Fibroblast of peridontal ligament (primary cell): Measurements from ENCODE around the gene MYO15A.

Experiments
- DNase-seq: peaks from one replicate; pipeline ENCODE4 v3.0.0-alpha.2; 2010; ENCODE audit errors: extremely low read depth

Gene MYO15A

GRCh38 chr17:18101828-18102227, 6.7 kb upstream of the MYO15A start:
- no peak for DNase-seq

DNA sequence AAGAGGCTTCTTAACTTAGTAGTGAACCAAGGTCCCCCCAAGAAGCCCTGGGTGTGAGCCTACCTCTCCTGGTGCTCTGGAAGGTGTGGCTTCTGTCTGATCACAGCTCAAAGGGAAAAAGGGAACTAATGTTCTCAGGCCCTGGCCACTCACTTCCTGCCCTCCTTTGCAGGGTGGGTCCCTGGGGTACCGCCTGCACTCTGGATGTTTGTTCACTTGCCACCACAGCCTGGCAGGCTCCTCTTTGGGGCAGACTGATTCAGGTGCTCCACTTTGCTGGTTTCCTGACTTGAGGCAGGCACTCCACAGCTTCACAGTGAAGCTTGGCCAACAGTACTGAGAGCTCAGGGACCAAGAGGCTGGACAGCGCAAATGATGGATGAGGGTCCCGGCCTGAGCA, 5.9 kb upstream of the MYO15A start:
- no peak for DNase-seq

DNA sequence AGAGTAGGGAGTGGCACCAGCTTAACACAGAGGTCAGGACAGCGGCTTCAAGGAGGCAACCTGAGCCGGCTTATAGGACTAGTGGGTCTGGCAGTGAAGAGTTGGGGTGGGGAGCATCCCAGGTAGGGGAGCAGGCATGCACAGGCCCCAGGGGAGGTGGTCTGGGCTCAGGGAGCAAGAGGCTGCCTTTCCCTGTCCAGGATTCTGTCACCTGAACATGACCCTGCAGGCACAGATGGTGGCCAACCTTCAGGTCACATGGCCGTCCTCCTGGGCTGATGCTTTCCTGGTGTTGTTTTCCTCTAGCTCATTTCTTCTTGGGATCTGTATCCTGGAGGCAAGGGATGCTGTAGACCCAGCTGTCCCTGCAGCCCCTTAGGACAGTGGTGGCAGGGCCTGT, 3.5 kb upstream of the MYO15A start:
- DNase-seq, result no peak

GRCh38 chr17:18105595-18105994, 3.0 kb upstream of the MYO15A start:
- no peak for DNase-seq

GRCh38 chr17:18106211-18106610, 2.3 kb upstream of the MYO15A start:
- no peak for DNase-seq

- DNase-seq, result no peak
These were observed 1.3 kb upstream of the MYO15A start for GRCh38 chr17:18107061-18107790.

GRCh38 chr17:18107971-18108370, 585 bp upstream of the MYO15A start:
- DNase-seq, result no peak

DNA sequence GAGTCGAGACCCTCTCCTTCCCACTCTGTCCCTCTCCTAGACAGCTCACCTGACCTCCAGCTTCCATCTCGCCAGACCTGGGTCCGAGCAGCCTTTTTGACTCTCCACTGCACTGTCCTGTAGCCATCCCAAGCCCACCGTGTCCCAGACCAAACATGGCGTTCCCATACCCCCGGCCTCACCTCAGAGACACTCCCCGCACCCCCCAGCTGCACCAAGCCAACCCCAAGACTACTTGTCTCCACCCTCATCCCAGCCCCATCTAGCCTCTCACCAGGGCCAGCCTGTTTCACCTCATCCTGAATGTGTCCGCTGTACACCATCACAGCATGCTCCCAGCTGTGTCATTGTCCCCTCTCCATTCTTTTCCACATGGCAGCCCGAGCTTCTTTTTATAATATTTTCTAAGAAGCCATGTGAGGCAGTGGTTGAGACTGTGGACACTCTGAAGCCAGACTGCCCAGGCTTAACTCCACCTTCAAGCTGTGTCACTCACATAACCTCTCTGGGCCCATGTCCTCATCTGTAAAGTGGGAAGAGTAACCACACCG, 1.5 kb downstream of the MYO15A start:
- DNase-seq, result no peak

GRCh38 chr17:18110636-18111145, 2.1 kb downstream of the MYO15A start:
- no peak for DNase-seq

GRCh38 chr17:18111330-18111971, 2.9 kb downstream of the MYO15A start:
- DNase-seq, result no peak

GRCh38 chr17:18115517-18115916, 7.0 kb downstream of the MYO15A start:
- no peak for DNase-seq

DNA sequence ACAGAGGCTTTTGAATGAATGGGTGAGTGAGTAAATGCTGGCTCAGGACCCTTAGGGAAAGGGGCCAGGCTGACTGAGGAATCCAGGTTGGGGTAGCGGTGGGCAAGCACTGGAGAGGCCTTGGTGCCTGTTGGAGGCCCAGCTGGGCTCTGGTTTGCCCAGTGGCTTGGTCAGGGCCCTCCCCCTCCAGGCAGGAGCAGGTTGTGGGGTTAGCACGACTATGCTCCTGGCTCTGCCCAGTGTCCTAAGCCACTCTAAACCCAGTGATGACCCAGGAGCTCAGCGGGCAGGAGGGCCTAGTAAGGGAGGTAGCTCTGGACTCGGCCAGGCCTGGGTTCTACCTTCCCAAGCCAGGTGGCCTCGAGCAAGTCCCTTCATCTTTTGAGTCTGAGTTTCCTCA, 7.5 kb downstream of the MYO15A start:
- no peak for DNase-seq

GRCh38 chr17:18117533-18117932, 9.0 kb downstream of the MYO15A start:
- no peak for DNase-seq

DNA sequence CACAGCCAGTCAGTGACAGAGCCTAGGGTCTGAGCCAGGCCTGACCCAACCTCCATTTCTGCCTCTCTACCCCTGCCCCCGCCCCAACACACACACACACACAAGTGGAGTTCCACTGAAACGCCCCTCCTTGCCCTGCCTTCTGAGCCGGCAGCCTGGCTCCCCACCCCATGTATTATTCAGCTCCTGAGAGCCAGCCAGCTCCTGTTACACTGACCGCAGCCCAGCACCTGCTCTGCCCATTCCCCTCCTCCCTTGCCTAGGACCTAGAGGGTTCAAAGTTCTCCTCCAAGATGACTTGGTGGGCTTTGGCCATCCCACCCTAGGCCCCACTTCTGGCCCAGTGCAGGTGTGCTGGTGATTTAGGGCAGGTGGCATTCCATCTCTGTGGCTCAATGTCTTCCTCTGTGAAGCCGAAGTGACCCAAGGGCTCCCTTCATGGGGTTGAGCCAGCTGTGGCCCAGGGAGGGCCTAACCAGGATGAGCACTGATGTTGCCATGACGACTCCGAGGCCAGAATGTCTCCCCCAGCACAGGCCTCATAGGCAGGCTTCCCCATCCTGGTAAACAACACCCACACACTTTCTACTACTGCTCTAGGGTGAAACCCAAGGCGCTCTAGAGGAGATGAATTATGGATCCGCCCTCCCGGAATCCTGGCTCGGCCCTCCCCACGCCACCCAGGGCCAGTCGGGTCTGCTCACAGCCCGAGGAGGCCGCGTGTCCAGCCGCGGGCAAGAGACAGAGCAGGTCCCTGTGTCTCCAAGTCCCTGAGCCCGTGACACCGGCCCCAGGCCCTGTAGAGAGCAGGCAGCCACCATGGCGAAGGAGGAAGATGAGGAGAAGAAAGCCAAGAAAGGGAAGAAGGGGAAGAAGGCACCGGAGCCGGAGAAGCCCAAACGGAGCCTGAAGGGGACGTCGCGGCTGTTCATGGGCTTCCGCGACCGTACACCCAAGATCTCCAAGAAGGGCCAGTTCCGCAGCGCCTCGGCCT, 9.7 kb downstream of the MYO15A start:
- DNase-seq, result no peak

DNA sequence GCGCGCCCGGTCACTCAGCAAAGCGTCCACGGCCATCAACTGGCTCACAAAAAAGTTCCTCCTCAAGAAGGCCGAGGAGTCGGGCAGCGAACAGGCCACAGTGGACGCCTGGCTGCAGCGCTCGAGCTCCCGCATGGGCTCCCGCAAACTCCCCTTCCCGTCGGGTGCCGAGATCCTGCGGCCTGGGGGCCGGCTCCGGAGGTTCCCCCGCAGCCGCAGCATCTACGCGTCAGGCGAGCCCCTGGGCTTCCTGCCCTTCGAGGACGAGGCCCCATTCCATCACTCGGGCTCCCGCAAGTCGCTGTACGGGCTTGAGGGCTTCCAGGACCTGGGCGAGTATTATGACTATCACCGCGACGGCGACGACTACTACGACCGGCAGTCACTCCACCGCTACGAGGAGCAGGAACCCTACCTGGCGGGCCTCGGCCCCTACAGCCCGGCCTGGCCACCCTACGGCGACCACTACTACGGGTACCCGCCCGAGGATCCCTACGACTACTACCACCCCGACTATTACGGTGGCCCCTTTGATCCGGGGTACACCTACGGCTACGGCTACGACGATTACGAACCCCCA, 10.7 kb downstream of the MYO15A start:
- no peak for DNase-seq

DNA sequence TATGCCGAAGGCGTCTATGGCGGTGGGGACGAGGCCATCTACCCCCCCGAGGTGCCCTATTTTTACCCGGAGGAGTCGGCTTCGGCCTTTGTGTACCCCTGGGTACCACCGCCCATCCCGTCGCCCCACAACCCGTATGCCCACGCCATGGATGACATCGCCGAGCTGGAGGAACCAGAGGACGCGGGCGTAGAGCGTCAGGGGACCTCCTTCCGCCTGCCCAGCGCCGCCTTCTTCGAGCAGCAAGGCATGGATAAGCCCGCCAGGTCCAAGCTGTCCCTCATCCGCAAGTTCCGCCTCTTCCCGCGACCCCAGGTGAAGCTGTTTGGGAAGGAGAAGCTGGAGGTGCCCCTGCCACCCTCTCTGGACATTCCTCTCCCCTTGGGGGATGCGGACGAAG, 11.4 kb downstream of the MYO15A start:
- DNase-seq, result no peak

- DNase-seq, result no peak
These were observed 12.0 kb downstream of the MYO15A start for GRCh38 chr17:18120461-18121017.

GRCh38 chr17:18121144-18121910, 12.8 kb downstream of the MYO15A start:
- no peak for DNase-seq

DNA sequence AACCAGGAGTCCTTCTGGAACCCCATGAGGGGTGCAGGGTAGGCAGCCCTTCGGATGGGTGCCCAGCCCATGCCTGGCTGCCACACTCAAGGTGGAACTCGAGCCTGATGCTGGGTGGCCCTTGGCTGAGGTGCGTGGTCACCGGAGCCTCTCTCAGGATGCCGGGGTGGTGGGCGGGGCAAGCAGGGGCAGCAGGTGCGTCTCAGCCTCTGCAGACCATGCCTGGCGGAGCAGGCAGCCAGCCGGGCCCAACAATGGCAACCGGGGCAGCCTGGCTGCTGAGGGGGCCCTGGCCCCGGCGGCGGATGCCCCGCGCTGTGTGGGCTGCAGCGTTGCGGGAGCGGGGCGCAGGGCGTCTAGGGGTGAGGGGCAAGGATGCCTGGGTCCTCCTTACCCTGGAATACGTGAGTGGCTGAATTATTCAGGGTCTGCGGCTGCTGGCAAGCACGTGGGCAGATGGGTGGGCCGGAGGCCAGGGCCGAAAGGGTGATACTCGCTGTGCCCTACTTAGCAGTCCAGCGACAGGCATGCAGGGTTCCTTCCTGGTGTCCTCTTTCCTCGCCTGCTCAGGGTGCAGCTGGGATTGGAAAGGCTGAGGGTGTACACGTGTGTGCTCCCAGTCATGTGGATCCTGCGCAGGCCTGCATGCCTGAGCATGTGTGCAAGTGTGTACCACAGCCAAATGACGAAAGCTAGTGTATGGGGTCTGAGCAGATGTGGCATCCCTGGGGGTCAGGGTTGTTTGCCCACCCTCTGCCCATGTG, 14.6 kb downstream of the MYO15A start:
- no peak for DNase-seq
